ENCODE results near the gene STXBP6.

STXBP6 gene

DNA sequence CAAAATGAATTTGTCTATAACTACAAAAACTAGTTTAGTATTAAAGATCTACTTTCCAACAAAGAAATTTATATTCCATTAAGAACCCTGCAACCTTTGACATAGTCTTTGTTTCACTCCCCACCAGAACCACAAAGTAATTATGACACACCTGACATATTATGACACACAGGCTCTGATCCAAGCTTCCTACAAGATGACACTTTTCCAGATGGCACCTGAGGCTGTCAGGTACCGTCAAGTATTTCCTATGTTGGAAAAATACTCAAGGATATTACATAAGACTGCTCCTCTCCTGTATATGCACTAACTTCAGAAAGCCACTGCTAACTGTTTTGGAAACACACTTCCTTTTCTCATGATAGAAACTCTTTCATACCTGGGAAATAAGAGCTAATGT lies 38.9 kb downstream of the STXBP6 start:
- DNase-seq, result no peak

DNA sequence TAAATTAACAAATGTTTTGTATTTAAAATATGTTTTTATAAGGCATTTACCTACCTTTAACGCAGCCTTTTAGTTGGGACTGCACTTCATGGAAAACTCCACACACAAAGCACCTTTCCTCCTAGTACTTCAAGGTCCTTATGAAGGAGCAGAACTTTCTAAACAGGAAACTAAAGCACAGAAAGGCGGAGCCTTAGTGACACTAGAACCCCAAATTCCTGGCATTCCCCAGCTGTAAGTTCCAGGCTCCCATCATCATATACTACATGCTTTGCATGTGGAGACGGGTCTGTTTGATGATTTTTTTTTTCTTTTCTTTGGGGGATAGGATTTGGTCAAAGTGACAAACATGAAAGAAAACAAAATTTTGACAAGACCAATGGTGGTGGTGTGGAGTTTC lies 39.5 kb downstream of the STXBP6 start:
- no peak for DNase-seq

DNA sequence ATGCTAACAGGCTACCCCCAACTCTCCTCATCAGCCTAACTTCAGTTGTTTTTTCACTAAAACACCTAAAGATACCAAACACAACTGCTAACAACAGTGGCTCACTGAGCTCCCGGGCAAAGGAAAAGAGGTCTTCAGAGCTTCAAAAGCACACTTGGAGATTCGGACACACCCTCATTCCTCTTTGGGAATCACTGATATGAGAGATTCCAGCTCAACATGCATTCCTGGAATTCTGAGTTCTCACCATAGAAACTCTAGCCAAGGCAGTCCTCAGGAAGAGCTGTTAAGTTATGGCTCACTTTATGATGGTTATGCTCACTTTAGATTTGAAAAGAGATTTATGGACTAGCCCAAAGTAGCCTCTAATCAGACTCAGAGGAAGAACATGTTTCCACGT lies 40.1 kb downstream of the STXBP6 start:
- no peak for DNase-seq

DNA sequence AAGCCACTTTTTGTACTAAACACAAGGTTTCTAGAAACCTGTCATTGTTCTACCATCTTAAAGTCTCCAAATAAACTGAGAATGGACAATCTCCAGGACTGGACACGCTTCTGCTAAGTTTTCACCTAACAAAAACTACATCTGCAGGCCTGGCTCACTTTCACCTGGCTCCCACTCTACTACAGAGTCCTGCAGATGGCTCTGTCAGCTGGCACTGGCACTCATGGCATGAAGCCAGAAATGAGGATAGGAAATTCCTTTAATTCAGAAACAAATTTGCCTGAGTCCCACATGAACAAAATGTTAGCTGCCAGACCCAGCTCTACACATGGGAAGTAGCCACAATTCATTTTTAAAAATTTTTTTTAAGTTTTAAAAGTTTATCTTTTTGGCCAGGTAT lies 42.1 kb downstream of the STXBP6 start:
- DNase-seq, result no peak

DNA sequence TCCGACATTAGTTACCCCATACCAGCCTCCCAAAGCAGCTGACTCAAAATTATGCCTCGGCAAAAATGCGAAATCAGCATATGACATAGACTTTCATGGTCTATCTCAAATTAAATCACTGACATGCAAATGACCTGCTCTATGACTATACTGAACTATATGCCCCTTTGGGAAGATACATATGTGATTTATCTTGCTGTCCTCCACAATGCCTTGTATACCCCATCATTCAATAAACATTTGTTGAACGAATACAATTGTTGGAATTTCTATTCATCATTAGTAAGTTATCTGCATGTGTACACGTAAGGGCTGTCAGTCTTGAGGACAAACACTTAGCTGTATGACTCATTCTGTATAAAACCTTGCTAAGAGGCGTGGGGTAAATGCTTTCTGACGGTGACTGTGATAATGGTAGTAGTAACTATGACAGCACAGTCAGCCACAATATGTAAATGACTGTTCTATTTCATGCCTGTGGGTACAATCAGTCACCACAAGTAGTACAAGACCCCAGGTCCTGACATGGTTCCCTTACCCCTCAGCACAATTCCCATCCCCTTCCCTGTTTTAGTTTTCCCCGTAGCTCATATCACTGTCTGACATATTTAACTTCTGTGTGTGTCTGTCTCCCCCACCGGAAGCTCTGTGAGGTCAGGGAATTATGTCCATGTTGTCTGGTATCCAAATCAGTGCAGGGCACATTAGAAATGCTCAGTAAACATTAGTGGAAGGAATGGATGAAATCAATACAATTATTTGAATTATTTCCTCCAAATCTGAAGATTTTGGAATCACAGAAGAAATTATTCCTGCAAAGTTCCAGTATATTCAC lies 42.8 kb downstream of the STXBP6 start:
- no peak for DNase-seq

DNA sequence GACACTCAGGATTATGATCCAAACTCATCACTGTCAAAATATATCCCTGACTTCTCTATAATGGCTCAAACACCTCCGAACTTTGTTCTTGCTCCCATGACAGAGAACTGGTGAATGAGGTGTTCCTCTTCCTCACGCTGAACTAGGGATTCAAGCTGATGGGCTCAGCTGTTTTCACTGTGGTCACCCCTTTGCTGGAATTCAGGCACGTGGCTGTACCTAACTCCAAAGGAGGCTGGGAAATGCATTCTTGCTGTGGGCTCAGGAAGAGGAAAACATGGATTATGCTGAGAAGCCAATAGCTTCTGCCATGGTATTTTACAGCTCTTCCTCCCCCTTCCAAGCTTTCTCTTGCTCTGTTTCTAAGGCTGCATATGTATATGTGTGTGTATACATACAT lies 43.9 kb downstream of the STXBP6 start:
- no peak for DNase-seq

DNA sequence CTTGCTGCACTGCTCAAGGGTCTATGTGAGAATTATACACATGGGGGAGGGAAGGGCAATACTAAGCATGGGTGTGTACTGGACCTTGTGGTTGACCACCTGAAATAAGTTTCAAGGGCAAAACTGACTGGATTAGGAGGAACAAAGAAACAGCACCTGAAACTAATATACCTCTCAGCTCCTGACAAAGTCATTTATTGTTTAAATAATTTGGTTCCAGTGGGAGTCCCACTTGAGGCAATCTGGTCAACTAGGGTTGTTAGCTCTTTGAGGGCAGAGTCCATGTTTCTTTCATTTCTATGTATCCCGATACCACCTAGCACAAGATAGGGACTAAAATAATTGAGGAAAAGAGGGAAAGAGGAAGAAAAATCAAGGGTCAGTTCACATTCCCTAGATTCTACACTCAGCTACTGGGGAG lies 45.5 kb downstream of the STXBP6 start:
- DNase-seq, result no peak

DNA sequence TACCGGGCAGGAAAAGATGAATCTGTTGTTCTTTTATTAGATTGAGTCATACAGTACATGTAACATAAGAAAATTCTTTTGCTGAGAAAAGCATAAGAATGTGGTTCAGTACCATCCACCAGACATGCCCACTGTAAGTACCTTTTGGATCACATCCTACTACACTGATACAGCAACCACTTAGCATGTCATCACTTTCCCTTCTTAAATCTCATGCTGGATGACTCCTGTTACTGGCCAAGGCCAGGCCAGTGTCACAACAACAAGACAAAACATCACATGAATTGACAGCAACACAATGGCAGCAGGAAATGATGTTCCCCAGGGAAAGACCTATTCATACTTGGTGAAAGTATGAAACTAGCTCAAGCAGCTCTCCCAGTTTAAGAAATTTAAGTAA lies 46.4 kb downstream of the STXBP6 start:
- DNase-seq, result no peak

DNA sequence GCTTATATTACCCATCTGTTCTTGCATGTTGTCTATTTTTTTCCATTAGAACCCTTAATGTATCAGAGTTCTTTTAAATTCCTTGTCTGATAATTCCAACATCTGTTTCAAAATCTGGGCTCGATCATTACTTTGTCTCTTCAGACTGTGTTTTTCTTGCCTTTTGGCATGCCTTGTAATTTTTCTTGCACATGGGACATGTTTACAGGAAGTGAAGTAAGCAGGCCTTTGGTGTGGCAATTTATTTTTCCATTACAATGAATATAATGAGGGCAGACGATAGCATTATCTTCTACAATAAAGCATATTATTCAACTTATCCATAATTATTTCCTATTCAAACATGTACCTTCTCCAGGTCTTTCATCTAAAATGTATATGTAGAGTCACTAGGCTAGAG lies 48.3 kb downstream of the STXBP6 start:
- no peak for DNase-seq

DNA sequence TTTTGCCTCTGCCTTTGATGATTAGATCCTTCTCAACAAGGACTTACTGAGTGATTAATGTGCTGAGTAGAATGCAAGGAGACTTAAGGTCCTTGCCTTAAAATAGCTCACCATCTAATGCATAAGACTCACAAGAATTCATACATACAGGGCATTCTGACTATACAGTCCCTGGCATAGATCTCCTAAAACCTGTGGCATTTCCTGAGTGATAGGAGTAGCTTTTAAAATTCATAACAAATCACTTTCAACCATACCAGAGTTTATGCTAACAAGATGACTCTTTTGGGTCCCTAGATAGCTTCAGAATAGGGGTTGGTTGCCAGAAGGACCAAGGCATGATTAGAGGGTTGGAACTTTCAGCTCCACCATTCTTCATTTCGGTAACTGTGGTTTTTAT lies 48.8 kb downstream of the STXBP6 start:
- no peak for DNase-seq

DNA sequence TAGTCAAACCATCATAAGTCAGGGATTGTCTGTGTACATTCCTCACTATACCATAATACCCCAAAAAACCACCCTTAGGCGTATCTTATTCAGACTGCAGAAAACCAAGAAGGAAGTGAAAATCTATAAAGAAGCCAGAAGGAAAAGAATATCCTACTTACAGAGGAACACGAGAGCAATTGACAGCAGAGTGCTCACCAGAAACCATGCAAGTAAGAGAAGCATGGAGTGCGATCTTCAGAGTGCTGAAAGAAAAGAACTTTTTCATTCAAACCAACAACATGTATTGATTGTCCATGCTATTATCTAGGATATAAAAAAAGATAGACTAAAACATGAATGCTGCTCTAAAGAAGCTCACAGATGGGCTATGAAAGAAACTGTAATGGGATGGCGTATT lies 50.8 kb downstream of the STXBP6 start:
- no peak for DNase-seq

DNA sequence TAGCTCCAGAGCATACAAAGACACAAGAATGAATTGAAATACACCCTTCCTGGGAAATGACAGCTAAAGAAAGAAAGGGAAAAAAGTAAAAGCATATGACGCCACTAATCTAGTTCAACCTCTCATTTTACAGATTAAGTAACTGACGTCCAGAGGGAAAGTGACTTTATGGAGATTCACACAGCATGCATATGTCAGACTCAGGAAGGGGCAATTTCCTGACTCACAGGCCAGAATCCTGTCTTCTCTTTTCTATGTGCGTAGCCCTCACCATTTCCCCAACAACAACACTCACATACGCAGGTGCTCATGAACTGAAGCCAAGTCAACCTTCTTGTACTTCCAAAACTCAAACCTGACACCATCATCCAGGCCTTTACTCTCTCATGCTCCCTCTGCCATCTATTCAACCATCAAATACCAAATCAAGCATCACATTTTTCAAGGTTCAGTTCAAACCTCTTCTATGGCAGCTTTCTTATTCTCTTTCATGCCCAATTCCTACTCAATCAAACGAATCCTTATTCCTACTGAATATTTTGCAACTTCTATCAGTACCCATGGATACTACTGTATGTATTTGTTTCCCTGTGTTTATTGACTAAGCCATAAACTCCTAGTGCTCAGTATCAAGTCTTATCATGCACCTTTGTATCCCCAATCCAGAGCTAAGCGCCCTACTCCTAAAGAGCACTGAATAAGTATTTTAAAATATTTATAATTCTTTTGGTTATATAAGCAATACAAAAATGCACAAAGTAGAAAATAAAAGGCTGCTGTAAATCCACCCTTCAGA lies 52.8 kb downstream of the STXBP6 start:
- no peak for DNase-seq

DNA sequence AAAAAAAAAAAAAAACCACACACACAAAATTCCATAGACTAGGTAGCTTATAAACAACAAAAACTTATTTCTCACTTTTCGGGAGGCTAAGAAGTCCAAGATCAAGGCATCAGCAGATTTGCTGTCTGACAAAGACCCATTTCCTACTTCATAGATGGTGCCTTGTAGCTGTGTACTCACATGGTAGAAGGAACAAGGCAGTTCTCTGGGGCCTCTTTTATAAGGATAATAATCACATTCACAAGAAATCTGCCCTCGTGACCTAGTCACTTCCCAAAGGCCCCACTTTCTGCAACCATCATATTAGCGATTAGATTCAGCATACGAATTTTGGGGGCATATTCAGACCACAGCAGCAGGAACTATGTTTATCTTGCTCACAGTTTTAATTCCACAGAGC lies 54.9 kb downstream of the STXBP6 start:
- DNase-seq, result no peak

DNA sequence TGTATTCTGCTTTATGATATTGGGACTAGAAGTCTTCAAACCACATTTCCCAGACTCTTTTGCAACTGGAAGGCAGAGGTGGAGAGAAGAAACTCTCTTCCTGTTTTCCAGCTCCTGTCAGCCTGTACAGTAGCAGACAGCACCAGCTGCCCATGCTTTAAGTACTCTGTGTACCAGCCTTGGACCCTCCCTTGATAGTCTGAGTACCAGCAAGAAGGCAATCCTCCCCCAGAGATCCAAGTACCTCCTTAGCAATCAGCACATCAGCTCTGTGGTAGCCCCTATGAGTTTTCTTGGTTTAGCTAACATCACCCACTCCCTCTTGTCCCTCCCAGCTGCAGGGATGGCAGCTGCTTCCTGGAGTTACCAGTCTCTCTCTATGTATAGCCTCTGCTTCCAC lies 56.3 kb downstream of the STXBP6 start:
- DNase-seq, result peak in 1 of 2 donors; percentile 5

DNA sequence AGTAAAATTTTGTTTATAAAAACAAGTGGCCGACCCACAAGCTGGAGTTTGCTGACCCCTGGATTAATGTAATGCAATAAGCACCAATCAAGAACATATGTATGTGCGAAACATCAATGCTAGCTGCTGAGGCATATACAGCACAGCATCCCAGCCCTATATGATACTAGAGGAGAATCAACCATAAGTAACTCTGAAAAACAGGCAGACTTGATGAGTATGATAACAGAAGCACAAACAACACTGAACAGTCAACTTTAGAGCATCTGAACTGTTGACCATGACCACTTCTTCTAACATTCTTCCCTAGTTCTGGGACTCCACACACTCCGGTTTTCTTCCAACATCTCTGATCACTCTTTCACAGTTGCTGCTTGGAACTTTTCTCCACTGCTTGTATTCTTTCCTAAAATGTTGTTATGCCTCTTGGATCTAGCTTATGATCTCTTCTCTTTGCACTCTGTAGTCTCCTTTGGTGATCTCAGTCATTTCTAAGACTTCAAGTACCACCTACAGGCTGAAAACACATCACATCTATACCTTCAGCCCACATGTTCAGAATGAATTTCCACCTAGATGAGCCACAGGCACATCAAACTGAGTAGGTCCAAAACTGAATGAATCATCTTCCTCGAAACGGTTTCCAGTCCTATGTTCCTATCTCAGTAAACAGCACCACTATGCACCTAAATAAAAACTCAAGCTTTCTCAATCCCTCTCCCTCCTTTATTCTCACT lies 57.2 kb downstream of the STXBP6 start:
- no peak for DNase-seq

DNA sequence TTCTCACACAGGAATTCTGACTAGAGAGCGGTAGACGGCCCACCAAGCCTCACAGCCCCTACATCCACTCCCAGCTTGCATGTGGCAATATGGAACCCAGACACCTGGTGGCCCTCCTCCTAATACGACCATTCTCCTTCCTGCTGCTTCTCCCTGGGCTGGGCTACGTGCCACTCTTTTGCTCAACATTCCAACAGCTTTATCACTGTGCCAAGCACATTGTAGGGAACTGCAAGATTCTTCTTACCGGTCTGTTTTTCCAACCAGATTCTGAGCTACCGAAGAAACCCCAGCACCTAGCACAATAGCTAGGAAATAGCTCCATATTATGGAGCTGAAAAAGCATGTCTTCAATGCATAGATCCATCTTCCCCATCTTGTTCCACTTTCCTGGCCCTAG lies 58.1 kb downstream of the STXBP6 start:
- no peak for DNase-seq

DNA sequence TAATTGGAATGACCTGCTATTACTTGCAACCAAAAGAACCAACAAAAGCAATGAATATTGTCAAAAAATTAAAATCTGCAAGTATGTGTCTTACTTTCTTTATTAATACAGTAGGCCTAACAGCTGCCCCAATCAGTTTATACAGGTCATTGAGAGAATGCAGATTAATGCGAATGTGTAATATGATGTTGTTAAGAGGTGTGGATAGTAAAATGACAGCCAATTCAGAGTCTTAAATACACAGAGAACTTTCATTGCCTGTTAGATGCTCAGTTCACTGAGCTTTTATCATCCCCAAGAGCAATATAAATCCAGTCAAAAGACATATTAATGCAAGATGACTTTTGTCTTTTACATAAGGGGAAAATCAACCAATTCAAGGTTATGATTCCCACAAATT lies 58.7 kb downstream of the STXBP6 start:
- no peak for DNase-seq

DNA sequence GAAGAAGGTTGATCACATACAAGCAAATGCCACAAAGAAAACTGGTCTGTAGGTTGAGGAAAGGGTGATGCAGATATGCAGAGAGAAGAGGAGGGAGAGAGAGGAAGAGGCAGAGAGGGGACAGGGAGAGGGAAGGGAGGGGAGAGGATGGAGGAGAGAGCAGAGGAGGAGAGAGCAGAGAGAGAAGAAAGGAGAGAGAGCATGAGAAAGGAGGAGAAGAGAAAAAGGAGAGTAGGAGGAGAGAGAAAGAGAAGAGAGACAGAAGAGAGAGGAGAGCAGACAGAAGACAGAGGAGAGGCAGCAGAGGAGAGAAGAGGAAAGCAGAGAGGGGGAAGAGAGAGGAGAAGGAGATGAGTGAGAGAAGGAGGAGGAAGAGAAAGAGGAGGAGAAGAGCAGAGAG lies 59.2 kb downstream of the STXBP6 start:
- no peak for DNase-seq

DNA sequence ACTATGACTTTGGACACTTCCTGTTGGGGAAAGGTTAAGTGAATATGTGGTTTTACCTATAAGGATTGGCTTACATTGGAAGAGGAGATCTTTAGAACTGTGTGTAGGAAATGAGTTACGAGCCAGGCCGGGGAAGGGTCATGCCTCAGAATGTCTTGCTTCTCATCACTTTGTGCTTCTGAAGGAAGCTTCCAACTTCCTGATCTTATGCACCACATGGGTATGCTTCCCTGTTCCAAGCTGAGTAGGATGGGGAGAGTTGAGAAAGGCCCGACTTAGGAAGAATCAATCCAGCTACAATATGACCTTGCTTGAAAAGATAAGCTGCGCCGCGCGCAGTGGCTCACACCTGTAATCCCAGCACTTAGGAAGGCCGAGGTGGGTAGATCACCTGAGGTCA lies 59.9 kb downstream of the STXBP6 start:
- peak; percentile 15 to 19 for DNase-seq

DNA sequence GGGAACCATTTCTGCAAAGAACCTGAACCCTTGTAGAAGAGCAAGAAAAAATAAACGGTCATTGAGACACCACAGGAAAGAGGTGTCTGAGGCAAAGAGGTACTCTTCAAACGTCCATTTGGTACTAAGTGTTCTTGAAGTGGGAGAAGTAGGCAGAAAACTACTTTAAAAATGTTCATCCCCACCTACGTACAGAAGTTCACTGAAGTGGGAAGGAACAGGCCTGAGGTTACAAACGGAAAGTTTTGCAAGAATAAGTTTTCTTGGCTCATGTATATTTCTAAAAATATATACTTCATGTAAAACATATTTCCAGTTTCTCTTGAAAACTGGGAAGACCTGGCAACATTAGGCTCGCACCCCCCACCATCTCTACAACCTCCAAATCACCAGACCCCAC lies 61.2 kb downstream of the STXBP6 start:
- DNase-seq, result peak; percentile 44 to 52

DNA sequence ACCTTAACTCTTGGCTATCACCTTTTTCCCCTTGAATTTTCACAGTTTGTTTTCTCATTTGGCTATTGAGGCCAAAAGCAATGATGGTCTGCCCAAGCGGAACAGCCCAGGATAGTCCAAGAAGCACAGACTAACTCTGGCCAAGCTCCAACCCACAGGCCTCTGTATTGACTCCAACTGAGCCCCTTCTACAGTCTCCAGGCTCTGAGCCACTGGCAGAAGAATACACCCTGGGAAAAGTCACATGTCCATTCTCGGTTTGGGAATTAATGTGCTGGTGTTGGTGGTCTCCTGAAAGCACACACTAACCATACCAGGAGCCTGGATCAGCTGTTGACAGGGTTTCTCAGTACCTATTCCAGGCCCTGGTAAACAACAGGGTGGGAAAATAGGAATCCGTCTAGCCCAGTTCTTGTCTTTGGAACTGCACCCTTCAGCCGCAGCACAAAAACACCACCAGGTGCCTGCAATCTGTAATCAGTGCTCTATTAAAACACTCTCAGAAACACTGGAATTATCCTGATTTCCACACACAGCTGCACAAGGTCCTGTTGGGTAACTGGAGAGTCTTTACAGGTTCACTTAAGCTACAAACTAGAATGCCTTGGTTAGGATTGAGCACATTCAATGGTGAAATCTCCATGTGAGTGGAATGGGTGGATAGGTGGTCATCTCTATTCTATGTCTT lies 63.6 kb downstream of the STXBP6 start:
- DNase-seq, result peak; percentile 12 to 31

DNA sequence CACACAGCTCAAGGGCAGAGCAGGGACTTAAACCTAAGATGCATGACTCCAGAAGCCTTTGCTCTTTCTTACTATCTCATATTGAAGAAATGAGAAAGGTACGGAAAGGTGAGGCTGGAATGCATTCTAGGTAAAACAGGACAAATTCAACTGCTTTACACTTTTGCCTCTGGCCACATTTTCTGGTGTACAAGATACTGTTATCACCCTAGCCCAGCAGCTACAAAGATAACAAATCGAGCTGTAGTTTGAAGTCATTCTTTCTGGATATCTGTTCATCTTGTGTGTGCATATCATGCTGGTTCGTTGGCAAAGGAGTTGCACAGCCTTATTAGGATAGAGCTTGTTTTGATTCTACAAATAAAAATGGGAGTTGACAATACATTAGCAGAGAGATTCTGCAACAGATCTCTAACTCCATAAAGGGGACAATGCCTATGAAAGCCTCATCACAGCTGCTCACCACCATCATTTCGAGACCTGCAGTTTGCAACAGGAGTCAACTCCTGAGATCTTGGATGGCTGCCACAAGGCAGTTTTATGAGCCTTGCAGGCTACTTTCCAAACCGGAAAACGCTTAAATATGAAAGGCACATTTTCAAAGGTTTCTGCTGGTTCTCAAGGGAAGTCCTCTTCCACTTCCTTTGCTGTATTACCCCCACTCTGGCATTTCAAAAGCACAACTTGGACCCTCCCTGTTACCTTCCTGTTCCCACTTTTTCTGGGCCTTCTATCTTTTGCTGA lies 64.9 kb downstream of the STXBP6 start:
- DNase-seq, result no peak

All from inflammatory macrophage treated with lipopolysaccharide for 1 hour (primary cell).